H1 (cell line): ENCODE measurements around the gene LRRC3C. TPM values are rescaled to one million over a fixed set of nuclear protein-coding genes. Genes with fewer than 3 reads are reported as not detected.

Source experiments
- CEBPB ChIP-seq: IDR thresholded peaks from 2 replicates; pipeline ENCODE4 v1.6.1; 2012; ENCODE audit warnings: low read depth, low read length
- CTCF ChIP-seq, 3 experiments: IDR thresholded peaks; 1 replicate in 2 of 3; 2 replicates in 1 of 3; pipeline versions ENCODE4 v1.5.1 to v1.6.1; 2011; ENCODE audit warnings: low read length in 3 of 3, mild to moderate bottlenecking in 3 of 3, inconsistent platforms in 2 of 3, low read depth in 1 of 3, moderate library complexity in 1 of 3; ENCODE audit not compliant: insufficient read depth in 1 of 3; ENCODE audit errors: control extremely low read depth in 1 of 3
- polyA plus RNA-seq, 7 experiments: library from polyadenylated mRNA; depleted of rRNA in 3 of 7; stranded (reverse) in 5 of 7; unstranded in 2 of 7; fragments of >200 nt in 5 of 7; fragments of 200-250 nt in 2 of 7; gene quantifications; 1 replicate in 5 of 7; 2 replicates in 1 of 7; 4 replicates in 1 of 7; pipeline versions ENCODE4 v1.2.1 to v1.2.3, GENCODE V29; 2011 to 2013; ENCODE audit warnings: missing spikeins in 2 of 7, mixed read lengths in 2 of 7
- total RNA-seq: library from RNA; stranded (reverse); fragmentation: NEBNext Ultra II Directional; extraction: Animal tissue kit (Norgen Biotek cat#: 25700); gene quantifications from 2 replicates; pipeline ENCODE4 v1.2.1, GENCODE V29; 2021

The LRRC3C gene
- total and polyA plus RNA-seq, 2 of the 8 experiments (the other 6 are each of a cell fraction or from before 2014, with no cell fraction given), result not detected

DNA sequence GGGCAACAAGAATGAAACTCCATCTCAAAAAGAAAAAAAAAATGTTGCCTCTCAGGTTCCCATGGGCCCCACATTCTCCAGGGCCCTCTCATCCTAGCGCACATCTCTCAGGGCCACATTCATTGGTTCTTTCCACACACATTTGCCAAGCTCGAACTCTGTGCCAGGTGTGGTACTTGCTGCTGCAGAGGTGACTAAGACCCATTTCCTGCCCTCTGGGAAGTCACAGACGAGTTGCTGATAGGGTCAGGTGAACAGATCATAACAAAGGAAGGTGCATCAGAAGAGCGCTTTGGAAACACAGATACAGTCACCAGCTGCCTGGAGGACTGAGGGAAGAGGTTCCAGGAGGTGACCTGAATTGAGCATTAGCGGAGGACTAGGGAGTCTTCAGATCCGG, 36.3 kb downstream of the LRRC3C start (continued):
- no peak for TF ChIP-seq CTCF (IDR thresholded peaks at IDR 0.05; ENCODE audit: control extremely low read depth in 1 of 3, insufficient read depth in 1 of 3, low read depth in 1 of 3, low read length in 3 of 3)
- TF ChIP-seq CEBPB, result no peak
